ENCODE data around the gene PRKAR1B.

GRCh38 chr7:516606-517456 is 210.2 kb downstream of the PRKAR1B start:
- TF ChIP-seq POLR2A (IDR thresholded peaks at IDR 0.05) (no peak), CTCF (IDR thresholded peaks at IDR 0.05) (no peak)

Measured in stomach (tissue), 4 donors.